Osteoblast (primary cell): Measurements from ENCODE around the gene LAGE3. TPM values are rescaled to one million over a fixed set of nuclear protein-coding genes. Genes with fewer than 3 reads are reported as not detected.
"Not testable (repeated sequence)": the region's sequence is repeated elsewhere in the genome, so short reads cannot be mapped to it uniquely, and the experiment has no call there.

ENCODE experiments used
- DNase-seq: peaks from one replicate; pipeline ENCODE4 v3.0.0; 2011; ENCODE audit warnings: low spot score, mixed read lengths; ENCODE audit not compliant: insufficient read length; ENCODE audit errors: missing footprints
- H2AFZ ChIP-seq: 2 replicates; pipeline ENCODE4 v1.6.0; 2011; ENCODE audit warnings: mild to moderate bottlenecking, low read length
- H3K27ac ChIP-seq: 2 replicates; pipeline ENCODE4 v1.5.1; 2011; ENCODE audit warnings: mild to moderate bottlenecking, low read depth, low read length, moderate library complexity
- H3K27me3 ChIP-seq: 2 replicates; pipeline ENCODE4 v1.6.0; 2012; ENCODE audit warnings: mild to moderate bottlenecking, control low read depth, inconsistent platforms, low read length, moderate library complexity; ENCODE audit not compliant: insufficient read depth
- H3K36me3 ChIP-seq: 2 replicates; pipeline ENCODE4 v1.5.1; 2011; ENCODE audit warnings: mild to moderate bottlenecking, low read length, control low read depth, moderate library complexity; ENCODE audit not compliant: insufficient read depth
- H3K4me1 ChIP-seq: 2 replicates; pipeline ENCODE4 v1.5.1; 2011; ENCODE audit warnings: mild to moderate bottlenecking, low read length, control low read depth, moderate library complexity; ENCODE audit not compliant: insufficient read depth
- H3K4me2 ChIP-seq: 2 replicates; pipeline ENCODE4 v1.6.0; 2011; ENCODE audit warnings: mild to moderate bottlenecking, low read length; ENCODE audit not compliant: insufficient read depth
- H3K4me3 ChIP-seq: fragments of 200-600 bp; sonication (generic); 3 replicates; pipeline ENCODE4 v1.5.1; 2012; ENCODE audit warnings: mild to moderate bottlenecking, low read length, inconsistent platforms; ENCODE audit not compliant: insufficient read depth
- H3K79me2 ChIP-seq: 2 replicates; pipeline ENCODE4 v1.6.0; 2012; ENCODE audit warnings: mild to moderate bottlenecking, low read length, control low read depth, inconsistent platforms; ENCODE audit not compliant: insufficient read depth
- H3K9me3 ChIP-seq: 2 replicates; pipeline ENCODE4 v1.5.1; 2011; ENCODE audit warnings: low read depth, low read length, control low read depth
- H4K20me1 ChIP-seq: 2 replicates; pipeline ENCODE4 v1.6.0; 2012; ENCODE audit warnings: mild to moderate bottlenecking, low read length, control low read depth; ENCODE audit not compliant: insufficient read depth
- CTCF ChIP-seq: IDR thresholded peaks from 2 replicates; pipeline ENCODE4 v1.5.1; 2011; ENCODE audit warnings: mild to moderate bottlenecking, low read depth, low read length, moderate library complexity; ENCODE audit errors: extremely low read depth
- total RNA-seq: library from RNA; depleted of rRNA; stranded (reverse); fragments of >200 nt; gene quantifications from 2 replicates; pipeline ENCODE4 v1.2.3, GENCODE V29; 2012

The LAGE3 gene
- total RNA-seq, 1 donor: 21.7 TPM

DNA sequence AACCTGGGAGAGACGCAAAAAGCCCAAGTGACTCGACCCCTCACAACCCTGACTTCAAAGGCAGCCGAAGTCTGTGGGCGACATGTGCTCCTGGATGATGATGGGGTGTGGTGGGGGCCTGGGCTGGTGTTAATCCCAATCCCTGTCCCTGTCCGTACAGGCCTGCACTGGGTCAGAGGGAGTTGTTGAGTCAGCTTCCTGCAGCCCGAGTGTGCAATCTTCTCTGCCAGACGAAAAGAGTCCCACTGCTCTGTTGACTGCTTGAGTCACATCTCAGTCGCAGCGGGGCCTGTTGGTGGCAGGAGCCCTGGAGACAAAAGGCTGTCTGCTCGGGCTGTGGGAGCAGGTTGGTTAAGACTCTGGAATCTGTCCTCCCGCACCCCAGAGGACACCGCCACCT lies 26.7 kb upstream of the LAGE3 start:
- TF ChIP-seq CTCF: no peak
- no peak overlapping the region for H2AFZ ChIP-seq
- no peak overlapping the region for H3K27ac ChIP-seq

GRCh38 chrX:154502989-154503388 lies 23.9 kb upstream of the LAGE3 start:
- Histone ChIP-seq H2AFZ (no peak overlapping the region), H3K4me1 (no peaks in the 10 kb centered on the region), H3K4me2 (no peak overlapping the region), H3K4me3 (no peak overlapping the region), H3K79me2 (no peaks in the 10 kb centered on the region), H4K20me1 (no peaks in the 10 kb centered on the region), H3K36me3 (no peaks in the 10 kb centered on the region), H3K9me3 (no peaks in the 10 kb centered on the region), H3K27me3 (no peaks in the 10 kb centered on the region), H3K27ac (no peak overlapping the region)
- DNase-seq: peak; percentile 11
- TF ChIP-seq CTCF: no peak

More for the DNA sequence above, 26.7 kb upstream of the LAGE3 start:
- Histone ChIP-seq H3K4me2 (no peak overlapping the region), H4K20me1 (no peaks in the 10 kb centered on the region), H3K36me3 (no peaks in the 10 kb centered on the region), H3K79me2 (no peaks in the 10 kb centered on the region), H3K9me3 (no peaks in the 10 kb centered on the region), H3K4me3 (no peak overlapping the region), H3K4me1 (no peaks in the 10 kb centered on the region), H3K27me3 (no peaks in the 10 kb centered on the region)
- DNase-seq: peak; percentile 90

DNA sequence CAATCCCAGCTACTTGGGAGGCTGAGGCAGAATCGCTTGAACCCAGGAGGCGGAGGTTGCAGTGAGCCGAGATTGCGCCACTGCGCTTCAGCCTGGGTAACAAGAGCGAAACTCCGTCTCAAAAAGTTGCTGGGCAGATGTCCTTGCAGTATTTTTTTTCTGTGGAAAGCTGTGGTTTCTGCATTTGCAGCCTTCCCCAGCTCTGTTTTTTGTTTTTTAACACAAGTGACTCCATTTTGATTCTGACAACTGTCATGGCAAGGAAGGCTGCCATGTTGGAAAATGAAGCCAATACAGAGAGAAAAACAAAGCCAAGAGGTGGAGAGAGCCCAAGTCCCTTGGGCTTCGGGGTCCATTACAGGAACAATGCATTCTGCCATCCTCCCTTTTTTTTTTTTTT lies 23.0 kb upstream of the LAGE3 start:
- Histone ChIP-seq H3K36me3 (no peaks in the 10 kb centered on the region), H3K4me3 (no peak overlapping the region), H4K20me1 (no peaks in the 10 kb centered on the region), H3K4me2 (no peak overlapping the region), H3K27ac (no peak overlapping the region), H3K9me3 (no peaks in the 10 kb centered on the region), H2AFZ (no peak overlapping the region), H3K27me3 (no peaks in the 10 kb centered on the region), H3K79me2 (no peaks in the 10 kb centered on the region), H3K4me1 (no peaks in the 10 kb centered on the region)
- no peak for DNase-seq
- no peak for TF ChIP-seq CTCF

DNA sequence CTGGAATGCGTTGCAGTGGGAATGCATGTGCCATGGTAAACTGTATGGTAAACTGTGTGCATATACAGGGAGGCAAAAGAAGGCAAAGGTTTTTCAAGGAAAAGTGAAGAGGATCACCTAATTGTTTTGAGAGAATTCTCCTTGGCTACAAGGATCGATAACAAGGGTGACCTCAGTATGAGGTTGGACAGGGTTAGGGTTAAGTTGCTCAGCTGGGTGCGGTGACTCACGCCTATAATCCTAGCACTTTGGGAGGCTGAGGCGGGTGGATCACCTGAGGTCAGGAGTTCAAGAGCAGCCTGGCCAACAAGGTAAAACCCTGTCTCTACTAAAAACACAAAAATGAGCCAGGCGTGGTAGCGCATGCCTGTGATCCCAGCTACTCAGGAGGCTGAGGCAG lies 22.3 kb upstream of the LAGE3 start:
- H3K27me3 ChIP-seq, H3K79me2 ChIP-seq, H3K4me3 ChIP-seq, H3K36me3 ChIP-seq, H3K4me1 ChIP-seq, H3K27ac ChIP-seq, H2AFZ ChIP-seq, H3K4me2 ChIP-seq, H3K9me3 ChIP-seq, H4K20me1 ChIP-seq: not testable (repeated sequence)
- DNase-seq: peak; percentile 39

- DNase-seq, H3K9me3 ChIP-seq, H3K4me2 ChIP-seq, H3K4me3 ChIP-seq, H3K79me2 ChIP-seq, H3K36me3 ChIP-seq, H3K27ac ChIP-seq, H3K27me3 ChIP-seq, H3K4me1 ChIP-seq, H4K20me1 ChIP-seq, H2AFZ ChIP-seq: not testable (repeated sequence)
Measured at GRCh38 chrX:154496591-154497137, 17.6 kb upstream of the LAGE3 start.
